ENCODE measurements around the gene C1orf232. TPM values are rescaled to one million over a fixed set of nuclear protein-coding genes. Genes with fewer than 3 reads are reported as not detected.

The C1orf232 gene
- total and polyA plus RNA-seq, 9 donors, result not detected

DNA sequence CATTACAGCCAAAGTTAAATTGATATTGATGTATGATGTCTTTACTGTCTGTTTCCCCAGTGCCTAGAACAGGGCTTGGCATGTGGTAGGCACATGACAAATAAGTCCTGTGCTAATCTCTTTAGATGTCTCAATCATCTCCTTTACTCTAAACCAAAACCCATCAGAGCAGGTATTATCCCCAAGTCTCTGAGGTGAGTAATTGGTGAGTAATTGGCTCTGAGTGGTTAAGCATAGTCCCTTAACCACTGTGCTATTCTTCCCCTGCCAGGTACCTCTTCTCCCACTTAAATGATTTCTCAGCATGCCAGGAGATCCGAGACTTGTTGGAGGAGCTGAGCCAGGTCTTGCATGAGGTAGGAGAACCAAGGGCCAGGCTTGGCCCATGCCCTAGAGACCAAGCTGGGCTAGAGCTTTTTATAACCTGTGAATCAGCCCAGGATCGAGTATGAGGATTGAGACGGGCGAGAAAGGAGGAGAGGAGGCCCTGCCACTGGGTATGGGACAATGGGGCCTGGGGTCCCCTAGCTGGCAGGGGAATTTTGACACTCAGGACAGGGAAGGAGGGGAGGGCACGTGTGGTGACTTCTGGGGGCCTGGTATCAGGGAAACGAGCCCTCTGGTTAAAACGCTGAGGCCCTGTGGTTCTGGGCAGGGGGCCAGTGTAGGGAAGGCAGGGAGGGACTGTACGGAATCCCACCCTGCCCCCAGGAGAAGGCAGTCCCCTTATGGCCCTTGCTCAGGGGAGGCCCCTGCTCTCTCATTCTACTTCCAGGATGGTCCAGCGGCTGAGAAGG lies 13.0 kb upstream of the C1orf232 start:
- peaks cover 5% of the 10 kb centered on the region for H3K4me1 ChIP-seq (ENCODE audit: control insufficient read depth, insufficient read depth, low read length)
- H3K27me3 ChIP-seq (ENCODE audit: control insufficient read depth, insufficient read depth, low read length), result no peaks in the 10 kb centered on the region
- DNase-seq, result no peak
- no peak overlapping the region for H3K4me3 ChIP-seq (ENCODE audit: low read length)
- no peaks in the 10 kb centered on the region for H3K9me3 ChIP-seq (replicated peaks; ENCODE audit: control insufficient read depth, low read depth, low read length)
- H3K27ac ChIP-seq (ENCODE audit: low read length), result no peak overlapping the region
- no peaks in the 10 kb centered on the region for H3K36me3 ChIP-seq (ENCODE audit: control insufficient read depth, insufficient read depth, low read length)
- WGBS (ENCODE audit: insufficient coverage), result 45% methylated on average over 6 of the region's 9 CpGs

- no peaks in the 10 kb centered on the region for H3K9me3 ChIP-seq (replicated peaks; ENCODE audit: control insufficient read depth, low read depth, low read length)
- DNase-seq, result no peak
- no peaks in the 10 kb centered on the region for H3K36me3 ChIP-seq (ENCODE audit: control insufficient read depth, insufficient read depth, low read length)
- no peak overlapping the region for H3K27ac ChIP-seq (ENCODE audit: low read length)
- no peak overlapping the region for H3K4me3 ChIP-seq (ENCODE audit: low read length)
- peaks cover 5% of the 10 kb centered on the region for H3K4me1 ChIP-seq (ENCODE audit: control insufficient read depth, insufficient read depth, low read length)
- H3K27me3 ChIP-seq (ENCODE audit: control insufficient read depth, insufficient read depth, low read length), result no peaks in the 10 kb centered on the region
- WGBS (ENCODE audit: insufficient coverage), result 83% methylated on average over 3 of the region's 4 CpGs
Measured at GRCh38 chr1:26180010-26180506, 11.3 kb upstream of the C1orf232 start.

GRCh38 chr1:26177182-26177684 lies 8.5 kb upstream of the C1orf232 start, which contains the start of gene CNKSR1:
Gene CNKSR1 (plus strand): TSS chr1:26177491. CDS start chr1:26177548, 57 bp downstream.
- Histone ChIP-seq H3K4me1 (ENCODE audit: control insufficient read depth, insufficient read depth, low read length) (peaks cover 5% of the 10 kb centered on the region), H3K27me3 (ENCODE audit: control insufficient read depth, insufficient read depth, low read length) (no peaks in the 10 kb centered on the region), H3K36me3 (ENCODE audit: control insufficient read depth, insufficient read depth, low read length) (no peaks in the 10 kb centered on the region), H3K4me3 (ENCODE audit: low read length) (no peak within 1 kb of the TSS), H3K9me3 (replicated peaks; ENCODE audit: control insufficient read depth, low read depth, low read length) (no peaks in the 10 kb centered on the region), H3K27ac (ENCODE audit: low read length) (no peak within 1 kb of the TSS)
- WGBS (ENCODE audit: insufficient coverage), result 43% methylated on average over 21 of the region's 21 CpGs
- no peak for DNase-seq

DNA sequence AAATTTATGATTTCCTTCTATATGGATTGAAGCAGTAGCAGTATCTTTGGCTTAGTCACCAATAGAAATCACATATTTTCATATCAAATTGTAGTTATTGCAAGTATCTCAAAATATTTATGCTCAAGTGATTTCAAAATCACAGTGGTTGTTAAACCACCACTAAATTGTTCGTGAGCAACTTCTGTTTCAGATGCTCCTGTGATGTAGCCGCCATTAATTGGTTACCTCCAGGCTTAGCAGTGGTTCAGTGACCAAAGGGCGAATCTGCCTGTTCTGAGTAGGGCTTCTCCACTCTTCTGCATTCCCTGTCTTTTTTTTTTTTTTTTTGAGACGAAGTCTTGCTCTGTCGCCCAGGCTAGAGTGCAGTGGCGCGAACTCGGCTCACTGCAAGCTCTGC lies 6.6 kb upstream of the C1orf232 start:
- 88% methylated on average over 3 of the region's 8 CpGs for WGBS (ENCODE audit: insufficient coverage)
- peaks cover 11% of the 10 kb centered on the region for H3K36me3 ChIP-seq (ENCODE audit: control insufficient read depth, insufficient read depth, low read length)
- no peak for DNase-seq
- no peak overlapping the region for H3K4me3 ChIP-seq (ENCODE audit: low read length)
- H3K27ac ChIP-seq (ENCODE audit: low read length), result no peak overlapping the region
- no peaks in the 10 kb centered on the region for H3K27me3 ChIP-seq (ENCODE audit: control insufficient read depth, insufficient read depth, low read length)
- H3K9me3 ChIP-seq (replicated peaks; ENCODE audit: control insufficient read depth, low read depth, low read length), result no peaks in the 10 kb centered on the region
- H3K4me1 ChIP-seq (ENCODE audit: control insufficient read depth, insufficient read depth, low read length), result peaks cover 14% of the 10 kb centered on the region

DNA sequence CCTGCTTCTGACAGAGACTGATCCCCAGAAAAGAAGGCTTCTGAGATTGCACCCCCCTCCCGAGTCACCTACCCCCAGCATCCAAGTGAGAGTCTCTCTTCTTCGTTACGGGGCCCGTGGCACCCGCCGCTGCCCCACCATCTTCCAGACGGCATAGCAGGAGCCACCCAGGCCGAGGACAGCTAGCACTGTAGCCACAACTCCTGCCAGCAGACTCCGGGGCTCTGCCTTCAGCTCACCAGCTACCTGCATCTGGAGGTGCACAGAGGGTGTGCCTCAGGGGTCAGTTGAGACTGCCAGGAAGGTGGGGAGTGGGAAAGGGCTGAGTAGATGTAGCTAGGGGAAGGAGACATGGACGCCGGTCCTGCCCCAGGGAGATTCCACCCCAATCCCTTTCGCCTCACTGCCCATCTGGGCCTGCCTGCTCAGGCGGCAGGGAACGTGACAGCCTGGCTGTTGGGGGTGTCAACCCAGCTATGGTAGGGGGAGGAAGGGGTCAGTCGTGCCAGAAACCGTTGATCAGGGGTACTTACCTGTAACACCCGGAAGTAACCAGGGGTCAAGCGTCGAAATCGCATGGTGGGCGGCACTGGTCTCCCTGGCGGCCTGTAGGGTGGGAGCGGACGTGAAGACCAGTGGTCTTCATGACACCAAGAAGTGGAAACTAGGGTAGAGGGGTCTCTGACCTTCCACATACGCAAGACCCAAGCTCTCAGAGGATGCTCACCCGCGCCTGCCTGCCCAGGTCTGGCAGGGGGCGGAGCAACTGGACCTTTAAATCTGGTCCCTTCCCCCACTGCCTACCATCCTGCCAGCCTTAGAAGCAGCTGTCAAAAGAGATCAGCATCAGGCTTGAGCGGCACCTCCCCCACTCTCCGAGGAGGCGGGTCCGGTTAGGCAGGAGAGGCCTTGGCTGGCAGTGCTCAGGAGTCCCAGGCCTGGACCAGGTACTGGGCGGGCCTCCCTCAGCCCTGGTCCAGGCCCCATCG lies 2.6 kb upstream of the C1orf232 start, which contains the start of gene ZNF593OS:
Gene ZNF593OS (minus strand): TSS at position 749 of the 989 bp plus-strand sequence. CDS start 171 bp downstream, at position 578.
- no peaks in the 10 kb centered on the region for H3K9me3 ChIP-seq (replicated peaks; ENCODE audit: control insufficient read depth, low read depth, low read length)
- H3K4me1 ChIP-seq (ENCODE audit: control insufficient read depth, insufficient read depth, low read length), result peaks cover 25% of the 10 kb centered on the region
- H3K36me3 ChIP-seq (ENCODE audit: control insufficient read depth, insufficient read depth, low read length), result peaks cover 11% of the 10 kb centered on the region
- H3K27me3 ChIP-seq (ENCODE audit: control insufficient read depth, insufficient read depth, low read length), result no peaks in the 10 kb centered on the region
- DNase-seq, result no peak
- H3K27ac ChIP-seq (ENCODE audit: low read length), result no peak within 1 kb of the TSS
- no peak within 1 kb of the TSS for H3K4me3 ChIP-seq (ENCODE audit: low read length)
- WGBS (ENCODE audit: insufficient coverage), result 81% methylated on average over 26 of the region's 34 CpGs

GRCh38 chr1:26170472-26170821 lies 1.7 kb upstream of the C1orf232 start:
- H3K27me3 ChIP-seq (ENCODE audit: control insufficient read depth, insufficient read depth, low read length), result no peaks in the 10 kb centered on the region
- no peak for DNase-seq
- peaks cover 11% of the 10 kb centered on the region for H3K36me3 ChIP-seq (ENCODE audit: control insufficient read depth, insufficient read depth, low read length)
- peak overlapping the region; percentile 81 for H3K4me3 ChIP-seq (ENCODE audit: low read length)
- 67% methylated on average over 8 of the region's 9 CpGs for WGBS (ENCODE audit: insufficient coverage)
- H3K9me3 ChIP-seq (replicated peaks; ENCODE audit: control insufficient read depth, low read depth, low read length), result no peaks in the 10 kb centered on the region
- H3K27ac ChIP-seq (ENCODE audit: low read length), result peak overlapping the region; percentile 40
- H3K4me1 ChIP-seq (ENCODE audit: control insufficient read depth, insufficient read depth, low read length), result peaks cover 26% of the 10 kb centered on the region

- WGBS (ENCODE audit: insufficient coverage), result under 1% methylated on average over 65 of the region's 76 CpGs
- peak within 1 kb of the TSS; percentile 62 for H3K27ac ChIP-seq (ENCODE audit: low read length)
- H3K27me3 ChIP-seq (ENCODE audit: control insufficient read depth, insufficient read depth, low read length), result no peaks in the 10 kb centered on the region
- peak; percentile 96 for DNase-seq
- H3K9me3 ChIP-seq (replicated peaks; ENCODE audit: control insufficient read depth, low read depth, low read length), result no peaks in the 10 kb centered on the region
- H3K4me3 ChIP-seq (ENCODE audit: low read length), result peak within 1 kb of the TSS; percentile 81
- H3K36me3 ChIP-seq (ENCODE audit: control insufficient read depth, insufficient read depth, low read length), result peaks cover 11% of the 10 kb centered on the region
- H3K4me1 ChIP-seq (ENCODE audit: control insufficient read depth, insufficient read depth, low read length), result peaks cover 30% of the 10 kb centered on the region
Measured at GRCh38 chr1:26169669-26170471, 1.1 kb upstream of the C1orf232 start, which contains the start of gene ZNF593. Gene ZNF593 (plus strand): TSS chr1:26169908. CDS start chr1:26169984, 76 bp downstream.

- peak overlapping the region; percentile 81 for H3K4me3 ChIP-seq (ENCODE audit: low read length)
- peaks cover 3% of the 10 kb centered on the region for H3K27me3 ChIP-seq (ENCODE audit: control insufficient read depth, insufficient read depth, low read length)
- no peaks in the 10 kb centered on the region for H3K9me3 ChIP-seq (replicated peaks; ENCODE audit: control insufficient read depth, low read depth, low read length)
- WGBS (ENCODE audit: insufficient coverage), result no CpG with 5 or more reads among the region's 4 CpGs
- H3K36me3 ChIP-seq (ENCODE audit: control insufficient read depth, insufficient read depth, low read length), result peaks cover 11% of the 10 kb centered on the region
- H3K27ac ChIP-seq (ENCODE audit: low read length), result peak overlapping the region; percentile 62
- peaks cover 35% of the 10 kb centered on the region for H3K4me1 ChIP-seq (ENCODE audit: control insufficient read depth, insufficient read depth, low read length)
- DNase-seq, result no peak
Measured at GRCh38 chr1:26169198-26169554, 413 bp upstream of the C1orf232 start.

GRCh38 chr1:26166719-26167281 lies 2.0 kb downstream of the C1orf232 start:
- no peak overlapping the region for H3K4me3 ChIP-seq (ENCODE audit: low read length)
- 78% methylated on average over 4 of the region's 4 CpGs for WGBS (ENCODE audit: insufficient coverage)
- H3K27me3 ChIP-seq (ENCODE audit: control insufficient read depth, insufficient read depth, low read length), result peaks cover 9% of the 10 kb centered on the region
- DNase-seq, result no peak
- H3K9me3 ChIP-seq (replicated peaks; ENCODE audit: control insufficient read depth, low read depth, low read length), result no peaks in the 10 kb centered on the region
- no peak overlapping the region for H3K27ac ChIP-seq (ENCODE audit: low read length)
- peaks cover 44% of the 10 kb centered on the region for H3K4me1 ChIP-seq (ENCODE audit: control insufficient read depth, insufficient read depth, low read length)
- peaks cover 9% of the 10 kb centered on the region for H3K36me3 ChIP-seq (ENCODE audit: control insufficient read depth, insufficient read depth, low read length)
